Measurements from ENCODE around the gene C12orf76.
"Not testable (repeated sequence)": the region's sequence is repeated elsewhere in the genome, so short reads cannot be mapped to it uniquely, and the experiment has no call there.

C12orf76 gene

GRCh38 chr12:110023059-110023980 is 25.0 kb downstream of the C12orf76 start:
- DNase-seq (ENCODE audit: low read depth in 2 of 2): no peak

DNA sequence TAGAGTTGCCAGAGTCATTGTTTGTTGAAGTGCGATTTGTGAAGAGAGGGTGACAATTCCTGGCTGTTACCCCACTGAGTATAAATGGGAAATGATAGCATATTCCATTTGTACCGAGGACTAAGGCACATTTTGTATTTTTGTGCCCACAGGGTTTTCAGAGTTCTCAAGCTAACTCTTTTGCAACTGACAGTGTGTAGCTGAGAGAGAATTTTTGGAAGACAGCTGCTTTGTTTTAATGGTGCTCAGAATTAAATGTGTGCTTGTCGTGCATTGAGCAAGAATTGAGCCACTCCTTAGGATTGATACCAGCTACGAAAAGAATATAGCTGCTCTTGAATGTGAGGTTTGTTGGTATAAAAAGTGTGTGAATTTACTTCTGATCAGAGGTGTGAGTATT is 27.4 kb downstream of the C12orf76 start:
- no peak for DNase-seq (ENCODE audit: low read depth in 2 of 2)

DNA sequence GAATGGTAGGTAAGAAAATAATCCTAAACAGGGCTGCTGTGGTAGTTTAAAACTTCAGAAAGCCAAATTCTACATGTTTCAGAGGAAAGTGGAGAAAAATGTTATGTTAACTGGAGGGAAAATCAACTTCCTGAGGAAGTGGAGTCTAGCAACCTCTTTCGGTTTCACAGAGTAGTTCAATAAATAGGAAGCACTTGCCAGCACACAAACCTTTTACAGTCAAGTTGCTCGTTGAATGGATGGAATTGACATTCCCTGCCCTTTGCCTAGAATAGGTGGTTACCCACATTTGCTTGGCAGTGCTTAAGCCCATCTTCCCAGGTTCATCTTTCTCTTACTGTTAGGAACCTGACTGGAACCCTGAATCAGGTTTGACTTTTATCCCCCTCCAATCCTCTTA is 33.2 kb downstream of the C12orf76 start:
- no peak for DNase-seq (ENCODE audit: low read depth in 2 of 2)

DNA sequence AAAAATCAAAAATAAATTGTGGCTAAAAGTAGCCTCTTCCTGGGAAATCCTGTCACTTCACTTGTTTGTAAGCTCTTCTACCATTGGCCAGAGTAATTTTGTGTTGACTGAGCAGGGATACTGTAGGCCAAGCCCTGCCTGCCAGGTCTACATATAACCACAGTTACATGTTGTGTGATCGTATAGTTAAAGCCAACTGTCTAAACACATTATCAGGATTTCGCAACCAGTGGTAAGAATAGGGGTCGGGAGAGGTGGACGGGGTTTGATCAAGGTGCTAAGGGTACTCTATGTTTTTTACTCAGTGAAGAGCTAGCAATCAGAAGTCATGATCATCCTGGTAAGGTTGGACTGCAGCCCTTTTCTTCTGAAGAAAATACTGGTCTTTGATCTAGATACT is 35.7 kb downstream of the C12orf76 start:
- no peak for DNase-seq (ENCODE audit: low read depth in 2 of 2)

DNA sequence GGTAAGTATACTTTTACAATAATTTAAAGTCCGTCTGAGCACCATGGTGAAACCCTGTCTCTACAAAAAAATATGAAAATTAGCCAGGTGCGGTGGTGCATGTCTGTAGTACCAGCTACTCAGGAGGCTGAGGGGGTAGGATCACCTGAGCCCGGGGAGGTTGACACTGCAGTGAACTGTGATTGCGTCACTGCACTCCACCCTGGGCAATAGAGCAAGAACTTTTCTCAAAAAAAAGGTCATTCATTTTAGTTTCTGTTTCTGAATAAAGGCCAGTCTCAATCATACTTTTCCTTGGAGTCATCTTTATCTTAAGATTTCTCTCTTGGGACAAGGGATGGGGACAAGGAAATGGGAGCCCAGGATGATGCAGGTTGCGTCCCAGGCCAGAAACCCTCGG is 36.2 kb downstream of the C12orf76 start:
- no peak for DNase-seq (ENCODE audit: low read depth in 2 of 2)

- DNase-seq (ENCODE audit: low read depth in 2 of 2): no peak
Observed at GRCh38 chr12:110010853-110011723, 37.2 kb downstream of the C12orf76 start.

DNA sequence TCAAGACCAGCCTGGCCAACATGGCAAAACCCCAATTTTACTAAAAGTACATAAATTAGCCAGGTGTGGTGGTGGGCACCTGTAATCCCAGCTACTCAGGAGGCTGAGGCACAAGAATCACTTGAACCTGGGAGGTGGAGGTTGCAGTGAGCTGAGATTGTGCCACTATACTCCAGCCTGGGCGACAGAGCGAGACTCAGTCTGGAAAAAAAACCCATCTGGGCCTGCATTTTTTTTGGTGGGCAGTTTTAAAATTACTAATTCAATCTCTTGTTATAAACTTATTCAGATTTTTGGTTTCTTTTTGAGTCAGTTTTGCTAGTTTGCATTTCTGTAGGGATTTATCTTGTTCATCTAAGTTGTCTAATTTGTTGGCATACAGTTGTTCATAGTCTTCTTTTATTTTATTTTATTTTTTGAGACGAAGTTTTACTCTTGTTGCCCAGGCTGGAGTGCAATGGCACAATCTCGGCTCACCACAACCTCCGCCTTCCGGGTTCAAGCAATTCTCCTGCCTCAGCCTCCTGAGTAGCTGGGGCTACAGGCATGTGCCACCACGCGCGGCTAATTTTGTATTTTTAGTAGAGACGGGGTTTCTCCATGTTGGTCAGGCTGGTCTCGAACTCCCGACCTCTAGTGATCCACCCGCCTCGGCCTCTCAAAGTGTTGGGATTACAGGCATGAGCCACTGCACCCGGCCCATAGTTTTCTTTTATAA is 39.5 kb downstream of the C12orf76 start:
- not testable (repeated sequence) for DNase-seq (ENCODE audit: low read depth in 2 of 2)

DNA sequence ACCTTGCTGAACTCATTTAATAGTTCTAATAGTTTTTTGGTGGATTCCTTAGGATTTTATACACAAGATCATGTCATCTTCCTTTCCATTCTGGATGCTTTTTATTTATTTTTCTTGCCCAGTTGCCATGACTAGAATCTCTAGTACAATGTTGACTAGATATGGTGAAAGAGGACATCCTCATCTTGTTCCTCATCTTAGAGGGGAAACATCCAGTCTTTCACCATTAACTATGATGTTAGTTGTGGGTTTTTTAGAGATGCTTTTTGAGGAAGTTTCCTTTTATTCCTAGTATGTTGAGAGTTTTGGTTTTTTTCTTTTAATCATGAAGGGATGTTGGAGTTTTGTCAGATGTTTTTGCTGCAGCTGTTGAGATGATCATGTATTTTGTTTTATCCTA is 40.4 kb downstream of the C12orf76 start:
- DNase-seq (ENCODE audit: low read depth in 2 of 2): no peak

GRCh38 chr12:110006115-110006514 is 42.2 kb downstream of the C12orf76 start:
- no peak for DNase-seq (ENCODE audit: low read depth in 2 of 2)

GRCh38 chr12:110005319-110005973 is 42.9 kb downstream of the C12orf76 start:
- DNase-seq (ENCODE audit: low read depth in 2 of 2): no peak

- no peak for DNase-seq (ENCODE audit: low read depth in 2 of 2)
Observed at GRCh38 chr12:110004598-110004997, 43.7 kb downstream of the C12orf76 start.

GRCh38 chr12:110002676-110003515 is 45.4 kb downstream of the C12orf76 start:
- DNase-seq (ENCODE audit: low read depth in 2 of 2): no peak

DNA sequence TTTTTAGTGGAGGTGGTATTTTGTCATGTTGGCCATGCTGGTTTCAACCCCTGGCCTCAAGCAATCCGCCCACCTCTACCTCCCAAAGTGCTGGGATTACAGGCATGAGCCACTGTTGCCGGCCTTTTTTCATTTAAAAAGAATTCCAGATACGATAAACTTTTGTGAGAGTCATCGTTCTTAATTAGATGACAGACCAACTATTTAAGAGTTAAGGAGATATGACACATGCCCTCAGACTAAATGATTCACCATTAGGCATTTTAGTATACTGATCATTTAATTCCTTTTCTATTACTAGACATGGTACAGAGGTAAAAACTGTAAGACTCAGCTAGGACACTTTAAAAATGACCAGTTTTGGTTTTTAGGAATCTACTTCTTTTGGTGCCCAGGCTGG is 46.7 kb downstream of the C12orf76 start:
- no peak for DNase-seq (ENCODE audit: low read depth in 2 of 2)

DNA sequence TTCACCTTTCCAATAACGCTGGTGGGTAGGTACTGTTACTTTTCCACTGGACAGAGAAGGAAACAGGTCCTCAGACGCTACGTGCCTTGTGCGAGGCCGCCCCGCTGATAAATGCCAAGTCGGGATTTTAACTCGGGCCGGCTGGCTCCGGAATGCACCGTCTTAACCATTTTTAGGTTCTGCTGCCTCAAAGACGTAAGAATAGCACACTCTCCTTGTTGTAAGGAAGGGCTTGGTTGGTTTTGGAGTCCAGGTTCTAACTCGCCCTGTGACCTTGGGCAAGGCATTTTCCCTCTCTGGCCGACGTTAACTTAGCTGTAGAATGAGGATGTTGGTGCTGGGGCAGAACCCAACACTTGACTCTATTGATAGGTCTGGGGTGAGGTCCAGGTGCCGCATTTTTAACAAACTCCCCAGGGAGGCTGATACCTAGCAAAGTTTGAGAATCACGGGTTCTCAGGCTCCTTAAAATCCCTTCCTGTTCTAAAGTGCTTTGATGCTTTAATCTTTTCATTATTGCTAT is 48.3 kb downstream of the C12orf76 start:
- DNase-seq (ENCODE audit: low read depth in 2 of 2): no peak

DNA sequence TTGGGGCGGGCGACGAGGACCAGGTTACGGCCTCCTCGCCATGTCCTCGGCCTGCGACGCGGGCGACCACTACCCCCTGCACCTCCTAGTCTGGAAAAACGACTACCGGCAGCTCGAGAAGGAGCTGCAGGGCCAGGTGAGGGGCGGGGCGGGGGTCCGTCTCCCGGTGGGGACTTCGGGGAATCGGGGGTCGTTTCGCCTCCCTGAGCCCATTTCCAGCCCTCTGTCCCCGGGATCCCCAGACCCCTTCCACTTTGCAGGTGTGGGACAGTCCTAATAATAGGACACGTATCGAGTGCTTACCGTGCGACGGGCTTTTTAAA is 48.7 kb downstream of the C12orf76 start:
- no peak for DNase-seq (ENCODE audit: low read depth in 2 of 2)

- peak; percentile 67 to 75 for DNase-seq (ENCODE audit: low read depth in 2 of 2)
Observed at GRCh38 chr12:109998904-109999648, 49.2 kb downstream of the C12orf76 start, which contains the start of gene ANKRD13A. Gene ANKRD13A (plus strand): TSS chr12:109999430. CDS start chr12:109999689, 259 bp downstream.

DNA sequence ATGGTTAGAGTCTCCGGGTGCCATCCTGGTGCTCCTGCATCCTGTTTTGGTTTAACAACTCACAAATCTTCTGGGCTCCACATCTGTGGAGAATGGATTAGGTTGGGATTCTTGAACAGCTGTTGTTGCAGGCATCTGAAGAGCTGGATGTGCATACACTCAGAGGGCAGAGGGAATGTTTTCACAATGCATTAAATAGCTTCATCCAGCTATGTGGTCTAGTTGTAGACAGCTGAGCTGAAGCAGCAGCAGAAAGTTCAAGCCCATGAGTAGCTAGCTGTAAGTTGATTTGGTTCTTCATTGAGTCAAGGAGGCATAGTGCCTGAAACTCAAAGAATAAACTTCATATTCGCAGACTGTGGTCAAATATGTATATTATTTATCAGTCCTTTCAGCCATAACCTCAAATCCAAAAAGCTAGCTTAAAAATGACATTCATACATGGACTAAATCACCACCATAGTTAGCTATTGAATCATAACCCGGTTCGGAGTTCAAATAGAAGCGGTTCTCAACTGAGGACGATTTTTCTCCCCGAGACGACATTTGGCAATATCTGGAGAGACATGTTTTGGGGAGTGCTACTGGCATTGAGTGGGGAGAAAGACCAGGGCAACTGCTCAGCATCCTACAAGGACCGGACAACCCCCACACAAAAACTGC is 50.0 kb downstream of the C12orf76 start:
- no peak for DNase-seq (ENCODE audit: low read depth in 2 of 2)

DNA sequence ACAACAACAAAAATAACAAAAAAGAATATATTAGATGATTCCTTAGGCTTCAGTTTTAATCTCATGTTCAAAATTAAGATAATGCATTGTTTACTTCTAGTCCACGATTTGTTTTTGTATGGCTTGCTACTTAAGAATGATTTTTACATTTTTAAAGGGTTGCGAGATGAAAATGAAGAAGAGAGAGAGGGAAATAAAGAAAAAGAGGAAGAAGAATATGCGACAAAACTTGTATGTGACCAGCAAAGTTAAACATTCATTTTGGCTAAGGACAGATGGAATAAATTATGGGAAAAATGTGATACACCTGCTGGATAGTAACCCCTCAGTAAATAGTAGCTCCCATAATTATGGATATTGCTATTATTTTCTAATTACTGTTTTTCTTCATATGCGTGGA is 50.9 kb downstream of the C12orf76 start:
- DNase-seq (ENCODE audit: low read depth in 2 of 2): no peak

DNA sequence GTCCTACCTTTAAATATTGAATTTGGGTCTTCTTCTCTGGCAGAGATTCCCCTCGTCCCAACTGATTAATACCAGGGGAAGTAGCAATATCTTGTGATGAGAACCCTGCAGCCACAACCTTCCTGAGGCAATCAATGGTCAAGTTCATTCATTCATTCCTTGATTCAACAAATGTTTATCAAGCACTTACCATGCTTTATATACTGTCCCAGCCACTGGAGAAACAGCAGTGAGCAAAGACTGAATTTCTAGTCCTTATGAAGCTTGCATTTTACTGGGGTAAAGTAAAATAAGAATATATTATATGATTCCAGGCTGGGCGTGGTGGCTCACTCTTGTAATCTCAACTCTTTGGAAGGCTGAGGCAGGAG is 51.9 kb downstream of the C12orf76 start:
- no peak for DNase-seq (ENCODE audit: low read depth in 2 of 2)

Data from stimulated activated CD4-positive, alpha-beta T cell treated with anti-CD3 and anti-CD28 coated beads, Interleukin-1b, Interleukin-23, amount 100 ng/mL, for 4 hours (primary cell).